ENCODE data around the gene CPNE5.

The CPNE5 gene

DNA sequence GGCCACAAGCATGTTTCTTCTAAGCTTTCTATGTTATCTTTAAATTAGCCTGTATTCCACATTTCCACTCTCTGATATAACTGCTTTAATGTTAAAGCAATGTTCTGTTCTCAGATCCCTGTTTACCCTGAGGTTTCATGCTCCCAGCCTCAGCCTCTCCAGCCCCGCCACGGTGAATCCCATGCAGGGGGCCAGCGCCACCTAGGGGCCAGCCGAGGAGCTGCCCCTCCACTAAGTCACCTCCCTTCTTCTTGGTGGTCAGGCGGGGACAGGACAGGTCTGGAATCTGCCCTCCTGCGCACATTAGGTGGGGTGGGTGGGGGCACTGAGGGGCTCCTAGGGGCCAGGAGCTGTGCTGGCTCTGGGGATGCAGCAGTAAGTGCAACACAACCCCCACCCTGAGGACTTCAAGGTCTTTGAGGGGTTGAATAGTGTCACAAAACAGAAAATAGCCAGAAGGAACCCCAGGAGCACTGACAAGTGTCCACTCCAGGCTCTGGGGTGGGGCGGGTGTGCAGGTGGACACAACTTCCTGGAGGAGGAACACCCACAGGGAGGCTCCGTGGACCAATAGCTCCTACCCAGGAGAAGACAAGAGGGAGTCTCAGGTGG is 80.0 kb downstream of the CPNE5 start:
- peak; percentile 65 for DNase-seq

DNA sequence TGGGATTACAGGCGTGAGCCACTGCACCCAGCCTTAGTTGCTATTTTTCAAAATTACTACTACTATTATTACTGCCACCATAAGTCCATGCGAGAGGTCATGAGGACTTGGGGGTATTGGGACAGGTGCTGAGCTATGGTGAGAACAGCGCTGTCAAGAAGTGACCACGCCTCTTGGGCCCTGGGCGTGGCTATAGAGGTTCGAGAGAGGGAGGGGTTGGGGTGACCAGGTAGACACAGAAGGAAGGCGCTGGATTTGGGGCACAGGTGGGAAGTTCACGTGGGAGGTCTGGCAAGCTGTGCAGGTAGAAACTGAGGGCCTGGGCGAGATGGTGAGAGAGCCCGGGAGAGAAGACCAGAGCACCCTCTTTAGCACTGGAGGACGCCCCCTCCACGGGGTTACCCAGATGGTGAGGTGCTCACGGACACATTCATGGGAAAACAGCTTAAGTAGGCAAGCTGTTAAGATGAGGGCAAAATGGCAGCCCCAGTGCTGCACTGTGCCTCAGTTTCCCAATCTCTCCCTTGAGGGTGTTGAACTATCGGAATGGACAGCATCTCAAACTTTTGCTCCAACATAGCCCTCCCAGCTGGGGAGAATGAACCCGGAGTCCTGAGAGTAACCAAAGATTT is 80.6 kb downstream of the CPNE5 start:
- DNase-seq, result no peak

DNA sequence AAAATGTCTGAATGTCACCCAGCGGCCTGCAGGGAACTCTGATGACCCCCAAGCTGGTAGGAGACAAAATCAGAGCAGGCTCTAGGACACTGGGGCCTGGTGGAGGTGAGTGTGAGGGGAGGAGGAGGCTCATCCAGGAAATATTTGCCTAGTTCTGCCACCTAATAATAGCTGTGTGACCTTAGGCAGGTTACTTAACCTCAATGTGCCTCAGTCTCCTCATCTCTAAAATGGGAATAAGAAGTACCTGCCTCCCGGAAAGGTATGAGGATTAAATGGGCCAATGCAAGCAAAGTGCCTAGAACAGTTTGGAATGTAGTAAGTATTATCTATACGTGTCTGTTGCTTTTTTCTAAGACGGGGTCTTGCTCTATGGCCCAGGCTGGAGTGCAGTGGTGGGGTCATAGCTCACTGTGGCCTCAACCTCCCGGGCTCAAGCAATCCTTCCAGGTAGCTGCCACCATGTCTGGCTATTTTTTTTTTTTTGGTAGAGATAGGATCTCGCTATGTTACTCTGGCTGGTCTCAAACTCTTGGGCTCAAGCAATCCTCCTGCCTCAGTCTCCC is 81.2 kb downstream of the CPNE5 start:
- DNase-seq, result no peak

DNA sequence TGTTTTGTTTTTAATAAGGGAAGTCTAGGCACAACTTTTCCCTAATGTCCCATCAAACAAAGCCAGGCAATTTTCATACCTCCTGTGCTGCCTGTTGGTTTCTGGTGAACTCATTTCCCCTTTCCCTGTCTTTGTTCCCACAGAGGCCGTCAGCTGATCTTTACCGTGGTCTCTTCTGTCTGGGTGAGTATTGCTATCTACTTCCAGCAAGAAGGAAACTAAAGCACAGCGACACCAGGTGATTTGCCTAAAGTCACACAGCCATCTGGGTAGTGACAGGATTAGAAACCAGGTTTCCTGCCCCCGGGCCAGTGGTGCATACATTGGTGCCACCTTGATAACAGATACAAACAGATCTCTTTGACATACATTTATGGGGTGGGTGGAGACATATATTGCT is 82.0 kb downstream of the CPNE5 start:
- peak; percentile 39 for DNase-seq

DNA sequence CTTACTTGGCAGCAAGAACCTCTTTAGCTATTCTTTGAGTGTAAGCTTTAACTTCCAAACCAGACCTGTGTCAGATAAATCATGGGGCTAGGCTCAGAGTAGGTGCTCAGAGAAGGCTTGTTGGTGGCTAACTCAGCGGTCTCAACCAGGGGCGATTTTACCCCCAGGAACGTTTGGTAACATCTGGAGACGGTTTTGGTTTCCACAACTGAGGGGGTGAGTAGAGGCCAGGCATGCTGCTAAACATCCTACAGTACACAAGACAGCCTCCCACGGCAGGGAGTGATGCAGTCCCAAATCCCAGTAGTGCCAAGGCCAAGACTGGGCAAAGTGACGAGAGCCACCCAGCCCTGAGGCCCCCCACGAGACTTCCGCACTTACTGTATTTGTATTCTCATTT is 82.5 kb downstream of the CPNE5 start:
- no peak for DNase-seq

DNA sequence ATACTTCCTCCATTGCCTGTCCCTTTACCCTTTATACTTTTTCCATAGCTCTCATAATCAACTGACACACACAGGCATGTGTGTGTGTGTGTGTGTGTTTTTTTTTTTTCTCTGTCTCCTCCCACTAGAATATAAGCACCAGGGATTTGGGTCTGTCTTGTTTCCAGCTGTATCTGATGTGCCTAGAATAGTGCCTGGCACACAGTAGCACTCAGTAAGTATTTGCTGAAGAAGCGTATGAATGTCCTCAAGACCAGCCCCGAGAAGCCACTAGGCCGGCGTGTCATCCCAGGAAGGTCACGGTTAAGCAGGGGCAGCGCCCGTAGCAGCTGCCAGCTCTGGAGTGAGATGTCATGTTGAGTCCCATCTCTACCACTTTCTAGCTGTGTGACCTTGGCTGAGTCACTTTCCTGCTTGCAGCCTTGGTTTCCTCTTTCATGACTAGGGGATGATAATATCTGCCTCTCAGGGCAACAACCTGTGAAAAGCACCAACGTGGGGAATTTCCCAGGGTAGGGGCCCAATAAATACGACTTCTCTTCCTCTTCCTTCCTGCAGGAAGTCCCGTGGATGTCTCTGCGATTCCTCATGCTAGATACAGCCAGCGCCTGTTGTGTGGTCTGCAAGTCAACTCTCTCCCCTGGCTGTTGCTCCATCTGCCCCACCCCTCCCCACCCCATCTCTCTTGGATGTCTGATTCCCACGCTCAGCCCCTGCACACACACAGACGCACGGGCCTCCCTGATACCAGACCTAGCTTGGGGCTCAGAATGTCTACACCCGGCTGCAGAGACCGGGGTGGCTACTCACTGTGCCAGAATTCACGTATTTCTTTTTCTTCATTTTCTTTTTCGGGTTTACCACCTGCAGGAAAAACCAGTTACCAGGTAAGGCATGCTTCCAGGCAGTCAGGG is 83.6 kb downstream of the CPNE5 start:
- peak; percentile 88 for DNase-seq

DNA sequence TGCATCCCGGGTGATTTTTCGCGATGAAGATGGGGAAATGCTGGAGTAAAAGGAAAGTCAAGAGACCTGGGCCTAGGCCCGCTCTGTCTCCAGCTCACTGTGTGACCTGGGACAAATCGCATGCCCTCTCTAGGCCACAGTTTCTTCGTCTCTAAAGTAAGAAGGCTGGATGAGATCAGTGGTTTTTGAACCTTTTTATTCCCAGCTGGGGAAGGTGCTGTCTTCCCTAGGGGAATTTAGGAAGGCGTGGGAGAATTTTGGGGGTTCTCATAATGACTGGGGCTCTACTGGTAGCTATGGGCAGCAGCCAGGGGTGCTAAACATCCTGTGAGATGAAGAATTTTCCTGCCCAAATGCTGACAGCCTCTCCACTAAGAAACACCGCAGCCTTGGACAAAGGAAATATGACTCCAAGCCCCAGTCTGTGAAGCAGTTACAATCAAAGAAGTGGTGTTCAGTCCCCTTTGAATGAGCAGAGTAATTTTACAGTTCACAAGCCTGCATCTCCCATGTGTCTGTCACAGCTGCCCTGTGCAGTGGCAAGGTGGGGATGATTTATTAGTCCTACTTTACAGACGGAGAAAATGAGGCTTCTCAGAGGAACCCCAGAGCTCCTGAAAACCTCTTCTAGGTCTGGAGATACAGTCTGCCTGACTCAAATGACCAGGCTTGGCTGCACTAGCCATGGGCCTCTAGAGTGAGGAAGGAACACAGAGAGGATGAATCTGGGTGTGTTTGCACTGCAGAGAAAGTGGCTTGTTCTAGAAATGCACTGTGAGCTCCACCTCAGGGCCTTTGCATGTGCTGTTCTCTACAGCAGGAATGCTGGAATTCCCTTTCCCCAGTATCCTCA is 84.4 kb downstream of the CPNE5 start:
- DNase-seq, result no peak

DNA sequence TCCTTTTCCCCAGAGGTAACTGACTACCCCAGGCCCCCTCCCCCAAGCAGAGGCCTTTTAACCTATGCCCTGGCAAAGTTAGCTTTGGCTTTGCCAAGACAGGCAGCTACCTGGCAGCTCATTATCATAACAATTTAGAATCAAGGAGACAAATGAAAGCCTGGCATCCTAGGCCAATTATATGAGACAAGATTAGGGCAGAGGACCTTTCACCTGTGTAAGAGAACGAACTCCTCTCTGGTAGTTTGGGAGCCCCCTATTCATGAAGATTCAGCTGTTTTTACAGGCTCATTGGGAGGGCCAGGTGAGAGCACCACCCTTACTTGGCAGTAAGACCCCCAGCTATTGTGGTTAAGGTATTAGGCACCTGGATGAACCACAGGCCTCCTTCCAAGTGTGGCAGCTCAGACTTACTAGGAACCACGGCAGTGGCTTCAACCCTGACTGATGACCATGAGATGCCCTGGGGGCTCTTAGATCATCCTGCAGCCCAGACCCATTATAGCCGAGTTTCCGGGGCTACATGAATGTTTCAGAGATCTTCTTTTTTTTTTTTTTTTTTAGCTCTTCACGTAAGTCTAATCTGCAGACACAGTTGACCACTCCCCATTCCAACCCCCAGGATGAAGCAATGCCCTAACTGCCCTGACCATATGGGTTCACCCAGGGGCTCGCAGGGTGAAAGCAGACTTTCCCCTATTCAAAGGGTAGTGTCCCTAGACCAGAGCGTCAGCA is 85.4 kb downstream of the CPNE5 start:
- no peak for DNase-seq

DNA sequence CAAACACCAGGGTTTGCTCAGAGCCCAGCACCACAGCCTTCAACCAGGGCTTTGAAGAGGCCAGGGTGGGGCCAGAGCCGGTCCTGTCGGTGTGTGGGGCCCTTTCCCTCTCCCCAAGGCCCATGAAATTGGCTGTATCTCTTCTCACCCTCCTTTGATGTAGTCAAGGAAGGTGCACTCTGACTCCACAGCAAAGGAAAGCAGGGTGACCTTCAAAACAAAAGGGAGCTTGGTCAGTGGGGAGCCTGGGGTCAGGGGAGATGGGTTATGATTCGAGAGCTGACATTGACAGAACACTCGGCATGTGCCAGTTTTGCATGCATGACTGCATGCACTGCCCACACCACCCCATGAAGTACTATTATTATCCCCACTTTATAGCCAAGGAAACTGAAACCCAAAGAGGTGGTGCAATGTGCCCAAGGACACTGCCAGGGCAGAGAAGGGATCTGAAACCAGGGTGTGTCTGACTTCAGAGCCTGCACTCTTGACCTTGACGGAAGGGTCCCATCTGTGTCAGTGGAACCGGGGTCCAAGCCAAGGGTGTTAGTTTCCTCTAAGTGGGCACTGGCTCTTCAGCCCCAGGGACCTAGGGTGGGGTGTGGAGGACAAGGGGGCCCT is 86.2 kb downstream of the CPNE5 start:
- DNase-seq, result no peak

DNA sequence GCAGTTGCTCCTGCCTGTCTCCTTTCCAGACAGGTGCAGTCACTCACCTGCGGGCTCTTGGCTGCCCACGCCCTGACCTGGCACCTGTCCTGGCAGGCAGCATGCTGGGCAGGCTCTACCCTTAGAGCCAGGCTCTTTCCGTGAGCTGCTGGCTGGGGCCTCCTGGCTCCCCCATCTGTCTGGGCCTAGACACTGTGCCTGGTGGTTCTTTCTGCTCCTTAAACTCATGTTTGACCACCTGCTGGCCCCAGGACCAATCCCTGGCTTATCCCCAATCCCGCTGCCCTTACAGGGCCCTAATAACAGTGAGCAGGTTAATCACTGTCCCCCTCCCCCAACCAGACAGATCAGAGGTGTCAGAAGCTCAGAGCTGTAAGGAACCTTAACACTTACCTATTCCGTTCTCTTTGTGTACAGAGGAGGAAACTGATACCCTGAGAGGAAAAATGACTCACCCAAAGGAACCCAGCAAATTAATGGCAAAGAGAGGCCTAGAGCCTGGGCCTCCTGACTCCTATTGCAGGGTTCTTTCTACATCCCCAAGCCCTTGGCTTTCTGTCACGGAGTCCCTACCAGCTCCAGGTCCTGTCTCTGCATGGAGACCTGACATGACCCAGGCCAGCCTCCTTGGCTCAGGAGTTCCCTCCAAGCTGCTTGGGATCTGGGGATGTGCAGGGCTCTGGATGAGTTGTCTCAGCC is 86.9 kb downstream of the CPNE5 start:
- DNase-seq, result no peak

DNA sequence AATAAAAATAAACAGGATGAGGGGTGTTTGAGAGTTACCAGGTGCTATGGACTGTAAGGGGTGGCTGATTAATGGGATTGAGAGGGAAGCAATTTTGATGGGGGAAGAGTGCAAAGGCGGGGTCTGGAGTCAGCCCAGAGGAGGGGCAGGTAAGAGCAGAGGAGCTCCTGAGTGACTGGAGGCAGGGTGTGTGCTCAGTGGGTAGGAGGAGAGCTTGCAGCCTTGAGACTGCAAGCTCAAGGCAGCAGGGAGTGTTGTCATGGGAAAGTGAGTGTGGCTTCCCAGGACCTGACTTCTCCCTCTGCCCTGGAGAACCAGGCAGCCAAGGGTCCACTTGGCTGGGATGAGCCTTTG is 87.4 kb downstream of the CPNE5 start:
- DNase-seq, result no peak

DNA sequence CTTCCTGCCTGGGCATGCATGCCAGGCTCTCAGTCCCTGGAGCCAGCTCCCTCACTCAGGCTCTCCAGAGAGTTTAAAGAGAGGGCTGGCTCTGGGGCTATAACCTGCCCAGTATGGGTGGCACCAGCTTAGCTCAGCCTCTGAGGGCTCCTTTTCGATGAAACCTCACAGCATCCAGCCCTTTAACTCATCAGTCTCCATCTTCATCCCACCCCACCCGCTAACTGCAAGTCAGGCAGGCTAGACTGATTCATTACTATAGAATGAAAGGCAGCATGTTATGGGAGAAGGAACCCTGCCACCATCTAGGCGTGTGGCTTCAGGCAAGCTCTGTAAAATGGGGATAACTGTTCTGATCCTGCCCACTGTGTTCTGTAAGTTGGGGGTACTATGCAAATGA is 88.2 kb downstream of the CPNE5 start:
- DNase-seq, result no peak

DNA sequence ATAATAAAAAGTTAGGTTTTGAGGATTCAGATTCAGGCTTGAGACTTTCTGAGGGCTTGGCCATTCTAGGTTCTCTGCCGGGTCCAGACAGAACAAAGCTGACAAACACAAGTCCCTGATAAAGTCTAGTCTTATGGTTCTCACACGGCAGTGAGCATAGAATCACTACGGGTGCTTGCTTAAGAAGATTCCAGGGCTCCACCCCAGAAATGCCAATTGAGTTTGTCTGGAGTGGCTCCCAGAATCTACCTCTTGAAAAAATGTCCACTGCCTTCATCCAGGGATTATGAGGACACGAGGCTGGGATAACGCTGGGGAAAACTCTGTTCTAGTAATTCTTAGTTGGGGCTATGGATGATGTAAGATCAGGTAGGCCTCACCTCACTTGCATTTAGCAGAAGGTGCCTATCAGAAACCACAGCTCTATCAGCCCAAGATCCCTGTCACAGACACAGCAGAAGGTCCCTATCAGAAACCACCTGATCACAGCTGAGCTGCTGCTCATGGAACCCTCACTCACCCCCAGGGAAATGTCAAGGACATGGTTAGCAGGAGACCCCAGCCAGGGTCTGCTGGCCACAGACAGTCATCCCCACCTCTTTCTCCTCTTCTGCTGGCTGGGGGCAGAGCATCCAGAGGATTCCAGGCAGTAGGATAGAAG is 89.3 kb downstream of the CPNE5 start:
- no peak for DNase-seq

DNA sequence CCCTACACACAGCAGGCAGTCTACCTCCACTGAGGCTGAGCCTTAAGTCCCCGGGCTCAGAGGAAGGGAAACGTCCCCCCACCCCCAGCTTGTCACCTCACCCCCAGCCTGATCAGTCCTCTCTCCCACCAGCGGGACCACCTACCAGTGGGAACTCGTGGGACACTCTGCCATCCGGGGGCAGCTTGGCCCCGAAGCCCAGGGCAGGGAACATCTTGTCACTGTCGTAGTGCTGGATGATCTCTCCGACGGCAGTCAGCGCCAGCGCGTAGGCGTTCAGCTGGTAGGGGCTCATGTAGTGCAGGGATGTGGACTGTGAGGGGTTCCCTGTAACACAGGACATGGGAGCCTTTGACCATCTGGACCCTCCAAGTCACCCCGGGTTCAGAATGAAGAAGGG is 93.0 kb downstream of the CPNE5 start:
- DNase-seq, result no peak

DNA sequence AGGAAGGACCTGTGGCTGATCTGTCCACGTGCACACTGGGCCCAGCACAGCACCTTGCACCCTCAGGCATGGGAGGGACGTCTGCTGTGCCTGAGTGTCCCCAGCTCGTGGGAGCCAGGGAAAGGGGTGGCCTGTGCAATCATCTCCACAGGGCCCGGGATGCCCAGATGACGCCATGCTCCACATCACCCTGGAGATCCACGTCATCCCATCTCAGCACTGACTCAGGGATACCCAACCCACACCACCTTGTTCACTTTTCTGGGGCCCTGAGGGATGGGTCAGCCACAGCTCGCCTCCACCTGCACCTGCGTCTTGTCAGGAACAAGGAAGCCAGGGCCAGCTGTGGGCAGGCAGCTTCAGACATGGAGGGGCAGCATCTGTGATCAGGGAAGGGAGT is 93.4 kb downstream of the CPNE5 start:
- no peak for DNase-seq

DNA sequence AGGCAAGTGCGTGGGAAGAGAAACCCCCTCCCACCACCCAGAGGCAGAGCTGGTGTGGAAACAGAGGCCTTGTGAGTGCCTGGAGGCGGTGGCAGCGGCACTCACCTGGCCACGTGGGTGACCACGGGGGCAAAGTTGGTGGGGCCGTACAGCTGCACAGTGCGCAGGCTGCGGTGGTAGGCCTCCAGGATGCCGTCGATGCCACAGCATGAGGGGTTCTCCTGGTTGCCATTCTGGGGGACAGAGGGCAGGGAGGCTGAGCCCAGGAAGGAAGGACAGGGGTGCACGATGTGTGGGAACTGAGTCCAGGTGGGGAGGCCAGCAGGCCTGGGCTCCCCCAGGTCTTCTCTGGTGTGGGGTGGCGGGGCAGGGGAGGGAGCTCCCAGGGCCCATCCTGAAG is 94.0 kb downstream of the CPNE5 start:
- no peak for DNase-seq

DNA sequence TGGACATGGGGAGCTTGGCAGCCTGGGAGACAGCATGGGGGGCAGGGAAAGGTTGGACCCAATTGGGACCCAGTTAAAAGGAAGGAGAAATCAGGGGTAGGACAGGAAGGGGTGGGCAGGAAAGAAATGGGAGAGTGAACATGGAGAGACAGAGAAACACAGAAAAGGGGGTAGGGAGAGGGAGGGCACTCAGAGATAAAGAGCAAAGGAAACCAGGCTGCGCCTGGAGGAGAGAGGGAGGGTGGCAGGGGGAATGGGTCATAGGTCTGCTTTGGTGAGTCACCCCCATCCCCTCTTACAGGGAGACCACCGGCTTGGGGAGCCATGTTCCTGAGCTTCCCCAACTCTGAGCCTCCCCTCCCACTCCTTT is 95.0 kb downstream of the CPNE5 start:
- DNase-seq, result no peak

DNA sequence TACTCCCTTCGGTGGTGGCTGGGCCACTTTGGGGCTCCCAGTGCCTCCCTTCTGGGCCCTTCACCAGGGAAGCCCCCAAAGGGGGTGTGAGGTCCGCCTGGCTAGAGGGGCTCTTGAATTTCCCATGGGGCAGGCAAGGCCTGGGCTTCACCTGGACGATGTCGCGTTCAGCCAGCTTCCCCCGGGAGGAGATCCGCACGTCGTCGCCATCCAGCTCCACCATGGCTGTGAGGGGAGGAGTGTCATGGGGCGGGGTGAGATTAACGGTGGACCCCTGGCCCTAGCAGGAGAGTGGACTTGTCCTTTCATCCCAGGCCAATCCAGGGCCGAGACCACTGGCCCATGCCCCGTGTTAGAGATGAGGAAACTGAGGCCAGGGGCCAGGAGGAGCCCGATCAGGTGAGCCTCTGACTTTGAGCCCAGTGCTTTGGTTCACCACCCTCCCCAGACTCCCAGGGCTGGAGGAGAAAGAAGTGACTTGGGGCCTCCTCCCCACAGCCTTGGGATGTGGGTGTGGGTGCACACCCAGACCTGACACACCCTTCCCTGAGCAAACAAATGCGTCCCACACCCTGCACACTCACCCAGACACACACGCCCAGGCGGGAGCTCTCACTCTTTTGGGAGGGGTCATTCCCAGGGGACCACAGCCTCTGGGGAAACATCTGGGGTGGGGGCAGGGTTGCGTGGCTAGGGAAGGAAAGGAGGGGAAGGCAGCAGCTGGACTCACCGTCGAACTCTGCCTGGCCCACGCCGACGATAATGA is 95.5 kb downstream of the CPNE5 start:
- DNase-seq, result no peak

DNA sequence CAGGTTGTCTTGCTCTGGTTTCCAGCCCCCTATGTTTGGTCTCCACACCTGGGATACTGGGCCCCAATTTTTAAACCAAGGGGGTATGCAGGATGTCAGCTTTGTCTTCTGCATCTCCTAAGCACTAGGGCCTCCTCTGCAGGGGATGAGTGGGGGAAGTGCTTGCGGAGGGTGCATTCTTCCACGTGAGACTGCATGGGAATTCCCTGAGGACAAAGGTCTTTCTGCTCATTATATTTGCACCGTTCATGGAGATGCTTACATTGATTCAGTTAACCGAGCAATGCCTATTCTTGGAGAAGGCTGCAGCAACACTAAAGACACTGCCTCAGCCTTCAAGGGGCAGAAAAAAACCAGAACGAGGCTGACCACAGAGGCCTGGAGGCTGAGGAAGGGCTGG is 96.2 kb downstream of the CPNE5 start:
- DNase-seq, result no peak

DNA sequence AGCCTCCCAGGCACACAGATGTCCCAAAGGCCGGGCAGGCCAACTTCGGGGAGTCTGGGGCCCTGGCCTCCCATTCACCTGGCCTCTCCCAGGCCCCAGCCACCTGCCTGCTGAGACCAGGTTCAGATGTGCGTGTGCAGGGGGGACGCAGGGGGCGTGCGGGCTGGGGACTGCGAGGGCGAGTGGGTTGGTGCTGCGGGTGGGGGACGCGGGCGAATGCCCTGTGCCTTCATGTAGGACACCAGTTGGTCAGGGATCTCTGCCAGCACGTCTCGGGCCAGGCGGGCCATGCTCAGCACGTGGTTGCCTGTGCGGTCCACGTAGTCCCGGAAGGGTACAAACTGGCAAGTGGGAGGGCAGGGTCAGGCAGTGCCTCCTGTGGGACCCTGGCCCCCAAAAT is 97.1 kb downstream of the CPNE5 start:
- no peak for DNase-seq
